Measurements from ENCODE around the gene ELMOD1.

ELMOD1 gene

GRCh38 chr11:107651672-107652071, 60.7 kb downstream of the ELMOD1 start:
- no peak for DNase-seq

DNA sequence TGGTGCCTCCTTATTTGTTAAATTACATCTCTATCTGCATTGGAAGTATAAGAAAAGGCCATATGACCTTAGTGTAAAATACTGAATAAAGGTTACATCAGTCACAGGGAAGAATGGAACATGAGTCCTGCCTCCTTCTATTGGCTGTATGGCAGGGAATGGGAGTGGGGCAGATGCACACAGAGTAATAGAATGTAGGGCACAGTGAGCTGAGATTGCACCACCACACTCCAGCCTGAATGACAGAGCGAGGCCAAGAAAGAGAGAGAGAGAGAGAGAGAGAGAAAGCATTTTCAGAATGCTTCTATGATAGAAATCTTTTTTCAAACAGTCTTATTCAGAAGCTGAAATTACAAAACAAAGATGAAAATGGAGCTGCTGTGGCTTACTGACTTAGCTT, 62.1 kb downstream of the ELMOD1 start:
- no peak for DNase-seq

DNA sequence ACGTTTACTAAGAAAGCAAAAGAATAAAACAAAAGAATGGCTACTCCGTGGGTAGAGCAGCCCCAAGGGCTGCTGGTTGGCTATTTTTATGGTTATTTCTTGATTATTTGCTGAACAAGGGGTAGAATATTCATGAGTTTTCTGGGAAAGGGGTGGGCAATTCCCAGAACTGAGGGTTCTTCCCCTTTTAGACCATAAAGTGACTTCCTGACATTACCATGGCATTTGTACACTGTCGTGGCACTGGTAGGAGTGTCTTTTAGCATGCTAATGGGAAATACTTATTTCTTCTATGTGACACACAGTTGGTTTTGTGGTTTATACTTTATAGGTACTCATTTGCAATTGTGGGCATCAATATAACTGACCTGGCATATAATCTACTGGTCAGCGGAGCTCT, 64.7 kb downstream of the ELMOD1 start:
- no peak for DNase-seq

- DNase-seq, result no peak
Observed at GRCh38 chr11:107659310-107659709, 68.4 kb downstream of the ELMOD1 start.

DNA sequence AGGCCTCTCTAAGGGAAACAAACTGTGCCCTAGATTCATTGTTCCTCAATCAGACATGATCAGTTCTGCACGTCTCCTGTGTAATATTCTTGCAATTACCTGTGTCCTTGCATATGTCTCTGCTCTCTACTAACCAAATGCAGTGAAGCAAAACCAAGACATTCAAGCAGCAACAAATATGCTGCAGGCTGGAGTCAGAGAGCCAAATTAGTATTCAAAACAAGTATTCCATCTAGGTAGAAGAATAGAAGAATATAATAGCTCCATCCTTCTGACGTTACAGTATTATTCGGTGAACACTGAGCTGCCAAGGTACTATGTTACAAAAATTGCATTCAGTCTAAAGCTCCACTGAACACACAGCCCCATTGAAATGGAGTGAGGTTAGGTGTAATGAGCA, 69.1 kb downstream of the ELMOD1 start:
- DNase-seq, result no peak

- no peak for DNase-seq
Observed at GRCh38 chr11:107661656-107662055, 70.7 kb downstream of the ELMOD1 start.

DNA sequence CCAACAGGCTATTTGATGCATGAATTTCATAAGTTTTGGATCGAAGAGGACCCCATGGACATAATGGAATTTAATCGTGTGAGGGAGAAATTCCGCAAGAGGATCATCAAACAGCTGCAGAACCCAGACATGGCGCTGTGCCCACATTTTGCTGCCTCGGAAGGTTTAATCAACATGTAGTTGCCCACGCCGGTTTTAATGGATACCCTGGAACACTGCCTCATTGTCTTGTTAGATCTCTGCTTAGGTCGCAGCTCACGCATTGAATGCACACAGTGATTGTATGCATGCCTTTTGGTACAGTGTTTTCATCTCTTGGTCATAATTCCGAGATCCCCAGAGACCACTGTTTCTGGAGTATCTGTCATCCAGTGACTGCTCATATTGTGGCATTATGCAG, 74.1 kb downstream of the ELMOD1 start:
- DNase-seq, result no peak

DNA sequence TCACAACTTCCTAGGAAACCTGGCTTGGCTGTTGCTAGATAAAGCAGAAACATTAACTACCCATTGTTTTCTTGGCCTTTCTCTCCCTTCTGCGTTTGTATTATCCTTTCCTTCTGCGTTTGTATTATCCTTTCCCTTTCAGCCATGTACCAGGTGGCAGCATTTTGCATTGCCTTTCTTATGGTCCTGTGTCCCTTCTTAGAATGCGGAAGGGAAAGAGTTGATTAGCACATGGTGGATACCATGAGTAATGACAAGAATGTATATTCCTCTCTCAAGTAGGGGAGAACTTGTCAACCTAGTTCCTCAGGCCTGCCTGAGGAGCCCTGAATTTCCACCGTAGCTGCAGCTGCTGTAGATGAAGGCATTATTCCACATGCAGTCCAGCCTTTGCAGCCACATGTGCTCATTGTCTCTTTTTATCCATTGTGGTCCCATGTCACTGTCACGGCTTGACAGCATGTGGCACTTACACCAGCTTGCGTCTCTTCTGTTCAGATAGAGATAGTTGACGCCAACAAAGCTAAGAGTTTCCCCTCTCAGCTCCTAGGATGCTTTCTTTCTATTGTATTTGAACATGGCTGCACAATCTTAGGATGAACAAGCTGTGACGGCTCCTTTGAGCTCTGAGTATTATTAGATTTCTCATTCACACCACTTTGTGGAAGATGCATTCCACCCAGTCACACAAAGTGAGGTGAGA, 76.1 kb downstream of the ELMOD1 start:
- DNase-seq, result no peak

GRCh38 chr11:107669191-107669740, 78.3 kb downstream of the ELMOD1 start:
- DNase-seq, result no peak

GRCh38 chr11:107669893-107670601, 79.1 kb downstream of the ELMOD1 start:
- DNase-seq, result no peak

DNA sequence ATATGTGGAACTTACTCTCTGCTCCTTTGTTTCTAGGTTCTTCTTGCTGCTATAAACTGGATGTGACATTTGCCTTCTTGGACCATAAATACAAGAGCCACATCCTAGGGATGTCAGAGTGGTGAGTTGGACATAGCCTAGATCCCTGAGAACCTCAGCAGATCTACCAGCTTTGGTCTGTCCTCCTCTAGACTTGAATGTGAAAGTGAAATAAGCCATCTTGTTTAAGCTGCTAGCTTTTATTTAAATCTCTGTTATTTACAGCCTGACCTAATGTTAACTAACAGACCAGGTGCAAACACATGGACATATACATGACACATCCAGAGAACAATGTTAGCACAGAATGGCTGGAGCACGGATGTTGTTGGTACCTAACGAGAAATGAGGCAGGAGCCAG, 85.0 kb downstream of the ELMOD1 start:
- no peak for DNase-seq

DNA sequence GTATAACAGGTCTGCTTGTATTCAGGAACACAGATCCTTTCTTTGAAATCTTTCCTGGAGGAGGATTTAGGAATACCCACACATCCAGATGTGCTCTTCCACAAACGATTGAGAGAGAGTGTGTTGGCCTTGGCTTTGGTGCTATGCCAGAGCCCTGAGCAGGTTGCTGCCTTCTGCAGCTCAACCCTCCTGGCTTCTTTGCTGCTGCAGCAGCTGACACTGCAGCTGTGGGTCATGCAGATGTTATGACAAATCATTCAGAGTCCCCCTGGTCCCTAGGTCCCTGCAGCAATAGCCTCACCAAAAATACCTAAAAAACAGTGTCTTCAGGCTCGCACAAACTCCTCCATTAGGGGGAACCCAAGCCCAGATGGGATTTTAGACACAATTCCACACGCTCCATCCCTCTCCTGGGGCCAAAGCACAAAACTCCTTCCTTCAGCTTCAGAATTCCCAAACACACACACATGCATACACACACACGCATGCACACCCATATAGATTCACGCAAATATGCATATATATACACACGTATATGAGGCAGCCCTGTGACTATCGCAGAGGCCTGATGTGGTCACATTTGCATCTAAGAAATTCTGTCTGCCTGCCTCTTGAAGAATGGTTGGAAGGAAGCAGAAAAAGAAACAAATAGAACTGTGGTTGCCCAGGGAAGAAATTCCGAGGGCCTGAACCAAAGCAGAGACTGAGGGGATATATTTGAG, 85.5 kb downstream of the ELMOD1 start:
- no peak for DNase-seq

DNA sequence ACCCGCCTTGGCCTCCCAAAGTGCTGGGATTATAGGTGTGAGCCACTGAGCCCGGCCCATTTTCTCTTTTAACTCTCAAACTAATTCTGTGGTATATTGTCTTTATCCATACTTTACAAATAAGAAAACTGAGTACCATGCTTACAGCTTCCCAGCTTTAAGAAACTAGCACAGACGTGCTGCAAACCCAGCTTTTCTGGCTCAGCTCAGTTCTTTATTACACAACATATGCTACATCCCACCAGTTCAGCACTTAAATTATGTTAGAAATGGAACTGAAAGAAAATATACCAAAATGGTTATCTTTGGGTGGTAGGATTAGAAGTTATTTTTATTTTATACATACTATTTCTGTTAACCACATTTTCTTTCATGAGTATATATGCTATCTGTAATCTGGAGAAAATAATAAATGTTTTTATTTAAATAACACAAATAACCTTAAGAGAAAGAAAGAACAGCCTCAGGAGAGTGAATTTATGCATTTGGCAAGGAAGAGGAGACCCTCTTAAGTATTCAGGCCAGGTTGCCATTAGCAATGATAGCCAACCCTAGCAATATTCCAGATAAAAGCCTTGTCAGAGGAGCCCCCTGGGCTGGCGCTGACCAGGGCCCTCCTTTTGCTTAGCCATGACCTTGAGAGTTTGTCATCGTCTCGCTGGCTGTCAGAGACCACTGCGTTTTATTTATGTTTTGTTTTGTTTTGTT, 87.1 kb downstream of the ELMOD1 start:
- DNase-seq, result no peak

- DNase-seq, result no peak
Observed at GRCh38 chr11:107678632-107678971, 87.7 kb downstream of the ELMOD1 start.

DNA sequence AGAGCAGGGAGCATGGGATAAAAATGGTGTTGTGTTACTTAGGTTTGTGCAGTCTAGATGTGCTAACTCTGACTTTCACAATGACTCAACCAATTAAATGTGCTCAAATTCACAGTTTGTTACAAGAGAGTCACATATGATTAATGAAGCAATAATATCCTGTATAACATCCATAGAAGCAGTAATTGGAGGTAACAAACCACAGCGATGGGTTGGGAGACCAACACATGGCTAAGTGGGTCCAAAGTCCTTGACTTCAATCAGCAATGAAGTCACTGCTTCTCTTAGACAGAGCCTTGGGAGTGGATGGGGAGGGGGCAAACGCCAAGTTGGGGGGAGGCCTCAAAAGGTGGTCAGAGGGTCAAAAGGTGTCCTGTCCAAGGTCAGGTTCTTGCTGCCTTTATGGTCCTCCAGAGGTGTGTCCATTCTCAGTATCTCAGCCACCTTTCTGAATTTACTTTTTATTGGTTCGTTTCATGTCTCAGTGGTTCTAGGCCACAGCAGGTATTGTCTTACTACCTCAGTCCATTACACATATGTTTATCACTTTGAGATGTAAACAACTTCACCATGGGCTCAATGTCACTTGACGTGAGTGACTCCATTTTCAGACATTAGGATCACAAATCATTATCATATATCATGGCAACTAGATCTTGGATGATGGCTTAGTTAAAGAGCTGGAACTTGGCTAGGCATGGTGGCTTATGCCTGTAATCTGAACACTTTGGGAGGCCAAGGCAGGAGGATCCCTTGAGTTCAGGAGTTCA, 88.5 kb downstream of the ELMOD1 start:
- no peak for DNase-seq

DNA sequence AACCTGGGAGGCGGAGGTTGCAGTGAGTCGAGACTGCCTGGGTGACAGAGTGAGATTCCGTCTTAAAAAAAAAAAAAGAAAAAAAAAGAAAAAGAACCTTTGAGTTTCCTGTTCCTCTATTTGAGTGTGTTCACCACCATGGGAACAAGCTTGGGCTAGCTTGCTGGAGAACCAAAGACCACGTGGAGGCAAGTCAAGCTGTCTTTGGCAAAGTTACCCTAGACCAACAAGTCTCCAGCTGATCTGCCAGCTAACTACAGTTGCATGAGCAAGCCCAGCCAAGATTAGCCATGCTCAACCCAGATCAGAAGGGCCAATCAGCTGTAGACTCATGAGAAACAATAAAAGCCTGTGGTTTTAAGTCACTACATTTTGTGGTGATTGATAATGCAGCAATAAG, 91.2 kb downstream of the ELMOD1 start:
- DNase-seq, result no peak

- DNase-seq, result no peak
Observed at GRCh38 chr11:107682572-107682971, 91.6 kb downstream of the ELMOD1 start.

DNA sequence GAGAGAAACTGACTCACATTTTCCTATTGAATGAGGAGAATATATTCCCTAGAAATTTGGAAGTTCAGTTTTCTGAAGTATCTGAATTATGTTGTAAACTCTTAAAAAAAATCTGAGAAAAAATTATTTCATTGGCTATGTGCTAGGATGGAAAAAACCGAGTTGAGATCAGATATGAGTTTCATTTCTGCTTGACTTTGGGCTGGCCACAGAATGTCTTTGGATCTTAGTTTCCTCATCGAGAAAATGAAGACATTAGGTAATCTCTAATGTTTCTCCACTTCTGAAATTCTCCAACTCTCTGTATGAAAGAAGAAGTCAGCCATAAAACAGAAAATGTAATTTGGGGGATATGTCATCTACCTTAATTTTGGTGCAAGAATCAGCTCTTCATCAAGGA, 92.1 kb downstream of the ELMOD1 start:
- DNase-seq, result no peak

- DNase-seq, result no peak
Observed at GRCh38 chr11:107683807-107684206, 92.9 kb downstream of the ELMOD1 start.

GRCh38 chr11:107688322-107688918, 97.5 kb downstream of the ELMOD1 start:
- DNase-seq, result no peak

GRCh38 chr11:107689317-107690202, 98.6 kb downstream of the ELMOD1 start:
- peak in 3 of 4 experiments; percentile 2 to 13 (median 9) for DNase-seq

Data from activated naive CD4-positive, alpha-beta T cell (primary cell).